GF-D8 (cell line): ENCODE data around the gene WWC2.
A peak's percentile ranks its signal among the peaks of the same experiment; 100 is the strongest.

Experiments used
- DNase-seq: peaks from one replicate; lab custom pipeline; 2025; lab: John Stamatoyannopoulos, UW

The WWC2 gene

GRCh38 chr4:183098723-183099536, at the start of gene WWC2:
WWC2 (plus strand) TSS chr4:183099257; CDS start chr4:183099492, 235 bp downstream.
- DNase-seq, result peak; percentile 5

- DNase-seq, result no peak
Measured at GRCh38 chr4:183053681-183054080, 45.4 kb upstream of the WWC2 start.

GRCh38 chr4:183057255-183057654, 41.8 kb upstream of the WWC2 start:
- no peak for DNase-seq

- no peak for DNase-seq
Measured at GRCh38 chr4:183059797-183060196, 39.3 kb upstream of the WWC2 start.

GRCh38 chr4:183068502-183068901, 30.6 kb upstream of the WWC2 start:
- no peak for DNase-seq

GRCh38 chr4:183071222-183071621, 27.8 kb upstream of the WWC2 start:
- no peak for DNase-seq

- DNase-seq, result no peak
Measured at GRCh38 chr4:183072176-183072575, 26.9 kb upstream of the WWC2 start.

- DNase-seq, result no peak
Measured at GRCh38 chr4:183073838-183074145, 25.3 kb upstream of the WWC2 start.

GRCh38 chr4:183074288-183074990, 24.6 kb upstream of the WWC2 start:
- DNase-seq, result no peak

GRCh38 chr4:183078634-183079033, 20.4 kb upstream of the WWC2 start:
- no peak for DNase-seq

GRCh38 chr4:183080372-183081115, 18.5 kb upstream of the WWC2 start:
- DNase-seq, result no peak

- no peak for DNase-seq
Measured at GRCh38 chr4:183081116-183081469, 18.0 kb upstream of the WWC2 start.

- DNase-seq, result no peak
Measured at GRCh38 chr4:183082053-183082452, 17.0 kb upstream of the WWC2 start.

GRCh38 chr4:183094393-183095198, 4.5 kb upstream of the WWC2 start:
- no peak for DNase-seq

GRCh38 chr4:183095199-183095512, 3.9 kb upstream of the WWC2 start:
- DNase-seq, result no peak

GRCh38 chr4:183096276-183096965, 2.6 kb upstream of the WWC2 start:
- no peak for DNase-seq

GRCh38 chr4:183097231-183098018, 1.6 kb upstream of the WWC2 start:
- DNase-seq, result no peak

GRCh38 chr4:183098019-183098722, 886 bp upstream of the WWC2 start:
- no peak for DNase-seq

- DNase-seq, result no peak
Measured at GRCh38 chr4:183099537-183100297, 660 bp downstream of the WWC2 start.

- DNase-seq, result no peak
Measured at GRCh38 chr4:183100298-183100599, 1.2 kb downstream of the WWC2 start.
